ENCODE data around the gene SIRT6. TPM values are rescaled to one million over a fixed set of nuclear protein-coding genes. Genes with fewer than 3 reads are reported as not detected.

The SIRT6 gene
- total and polyA plus RNA-seq, 10 of the 15 experiments (the other 5 are each of a cell fraction or from before 2014, with no cell fraction given): 1.3 to 49.6 (median 24.2) TPM

- 43% methylated on average over 6 of the region's 6 CpGs for WGBS (ENCODE audit: insufficient coverage, insufficient replicate concordance, low lambda C conversion rate, missing lambda C conversion rate)
- 0 out of 2 replicates have a peak, but pooled peaks cover 2% of the 10 kb centered on the region for H3K4me1 ChIP-seq (ENCODE audit: control insufficient read depth, insufficient read depth, low read length)
- no peaks in the 10 kb centered on the region for H4K20me1 ChIP-seq (ENCODE audit: control insufficient read depth, insufficient read depth)
- H3K4me3 ChIP-seq: no peak overlapping the region
- SMC1A ChIA-PET (ENCODE audit: uncharacterized antibody, unreplicated experiment): no interaction called here
- no peaks in the 10 kb centered on the region for H3K9me3 ChIP-seq (replicated peaks; ENCODE audit: control insufficient read depth, insufficient read depth, low read length)
- FAIRE-seq: no peak
- ATAC-seq: no peak
- H3K36me3 ChIP-seq (ENCODE audit: control insufficient read depth in 2 of 2, insufficient read depth in 2 of 2, low read length in 1 of 2): no peaks in the 10 kb centered on the region
- intact Hi-C loops (cut with micrococcal nuclease; ENCODE audit: unreplicated experiment): no loop called here
- H3K9ac ChIP-seq (ENCODE audit: control insufficient read depth, insufficient read depth, low read length): no peak overlapping the region
- no TSS peak for BruUV-seq (replicated peaks)
- in situ Hi-C loops (cut with MboI): no loop called here
- H3K4me2 ChIP-seq (ENCODE audit: control insufficient read depth, insufficient read depth): no peak overlapping the region
- H3K79me2 ChIP-seq (ENCODE audit: control insufficient read depth, insufficient read depth, low read length): no peaks in the 10 kb centered on the region
- TF ChIP-seq RCOR1 (conservative IDR thresholded peaks at IDR 0.05; ENCODE audit: low read depth, low read length) (no peak), MYC (IDR thresholded peaks at IDR 0.05; ENCODE audit: insufficient read depth, insufficient read length, insufficient replicate concordance, low read length, severe bottlenecking) (no peak)
- CTCF ChIA-PET: interaction anchor here (0.7 to 1.7 kb wide), 5 partner anchors 14 to 171 kb away, joined by 3 to 5 read pairs (median 3); no protein-coding TSS in a partner anchor
- no peak for DNase-seq (ENCODE audit: low read depth, low spot score)
- no peaks in the 10 kb centered on the region for H3K27me3 ChIP-seq (replicated peaks in 1 of 2; ENCODE audit: control insufficient read depth in 2 of 2, insufficient read depth in 2 of 2, low read length in 1 of 2)
- no peak overlapping the region for H3K27ac ChIP-seq (ENCODE audit: control insufficient read depth, insufficient read depth)
- no peak overlapping the region for H2AFZ ChIP-seq (ENCODE audit: control insufficient read depth, low read depth, low read length)
- POLR2A ChIA-PET: no interaction called here
- RAD21 ChIA-PET (ENCODE audit: unreplicated experiment): no interaction called here
Observed at GRCh38 chr19:4157164-4157563, 25.2 kb downstream of the SIRT6 start.

DNA sequence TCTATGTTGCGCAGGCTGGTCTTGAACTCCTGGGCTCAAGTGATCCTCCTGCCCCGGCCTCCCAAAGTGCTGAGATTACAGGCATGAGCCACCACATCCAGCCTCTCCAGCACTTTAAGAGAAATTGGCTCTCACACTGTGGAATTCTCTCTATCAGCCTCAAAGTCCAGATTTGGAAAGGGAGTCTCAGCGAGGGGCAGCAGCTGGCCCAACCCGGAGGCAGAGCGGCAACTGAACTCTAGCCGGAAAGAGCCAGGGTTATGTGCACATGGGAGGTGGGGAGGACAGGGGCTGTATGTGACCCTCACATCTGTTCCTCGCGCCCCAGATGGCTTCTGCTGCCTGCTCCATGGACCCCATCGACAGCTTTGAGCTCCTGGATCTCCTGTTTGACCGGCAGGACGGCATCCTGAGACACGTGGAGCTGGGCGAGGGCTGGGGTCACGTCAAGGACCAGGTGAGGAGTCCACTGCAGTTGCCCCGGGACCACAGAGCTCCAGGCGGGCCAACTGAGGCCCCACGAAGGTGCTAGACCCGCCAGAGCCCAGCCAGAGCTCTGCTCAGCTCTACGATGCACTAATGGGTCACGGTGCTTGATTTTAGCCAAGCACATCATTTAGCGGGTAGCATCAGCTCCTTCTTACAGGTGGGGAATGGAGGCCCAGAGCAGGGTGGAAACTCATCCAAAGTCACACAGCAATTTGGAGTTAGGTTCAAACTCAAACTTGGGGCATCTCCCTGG, 27.6 kb downstream of the SIRT6 start:
- H3K4me2 ChIP-seq (ENCODE audit: control insufficient read depth, insufficient read depth): no peak overlapping the region
- no peak overlapping the region for H2AFZ ChIP-seq (ENCODE audit: control insufficient read depth, low read depth, low read length)
- H4K20me1 ChIP-seq (ENCODE audit: control insufficient read depth, insufficient read depth): no peaks in the 10 kb centered on the region
- no peak overlapping the region for H3K9ac ChIP-seq (ENCODE audit: control insufficient read depth, insufficient read depth, low read length)
- 45% methylated on average over 21 of the region's 21 CpGs for WGBS (ENCODE audit: insufficient coverage, insufficient replicate concordance, low lambda C conversion rate, missing lambda C conversion rate)
- H3K79me2 ChIP-seq (ENCODE audit: control insufficient read depth, insufficient read depth, low read length): no peaks in the 10 kb centered on the region
- FAIRE-seq (no peak), DNase-seq (ENCODE audit: low read depth, low spot score) (no peak), ATAC-seq (no peak)
- H3K27ac ChIP-seq (ENCODE audit: control insufficient read depth, insufficient read depth): no peak overlapping the region
- intact Hi-C loops (cut with micrococcal nuclease; ENCODE audit: unreplicated experiment) (no loop called here), in situ Hi-C loops (cut with MboI) (no loop called here)
- ChIA-PET SMC1A (ENCODE audit: uncharacterized antibody, unreplicated experiment) (interaction anchor here (1.0 kb wide), 2 partner anchors 15 to 167 kb away, joined by 3 to 4 read pairs; no protein-coding TSS in a partner anchor), CTCF (interaction anchor here (0.6 to 2.5 kb wide), 5 partner anchors 13 to 356 kb away, joined by 3 to 24 read pairs (median 3); no protein-coding TSS in a partner anchor), POLR2A (interaction anchor here (0.5 to 1.1 kb wide), 3 partner anchors 22 to 85 kb away, joined by 3 to 7 read pairs (median 3); no protein-coding TSS in a partner anchor), RAD21 (ENCODE audit: unreplicated experiment) (no interaction called here)
- BruUV-seq (replicated peaks): no TSS peak
- H3K36me3 ChIP-seq (ENCODE audit: control insufficient read depth in 2 of 2, insufficient read depth in 2 of 2, low read length in 1 of 2): no peaks in the 10 kb centered on the region
- H3K4me1 ChIP-seq (ENCODE audit: control insufficient read depth, insufficient read depth, low read length): 0 out of 2 replicates have a peak, but pooled peaks cover 2% of the 10 kb centered on the region
- no peaks in the 10 kb centered on the region for H3K9me3 ChIP-seq (replicated peaks; ENCODE audit: control insufficient read depth, insufficient read depth, low read length)
- TF ChIP-seq PAX5 (IDR thresholded peaks at IDR 0.05; ENCODE audit: borderline replicate concordance, low read depth, low read length) (peak; percentile 43; the same call in 1 of the 2 replicates), CHD2 (IDR thresholded peaks at IDR 0.05; ENCODE audit: borderline replicate concordance, low read depth, low read length) (no peak), DPF2 (IDR thresholded peaks at IDR 0.05) (no peak)
- peaks cover 0 to 1% of the 10 kb centered on the region in 2 experiments; a peak in 1 of 4 replicates for H3K27me3 ChIP-seq (replicated peaks in 1 of 2; ENCODE audit: control insufficient read depth in 2 of 2, insufficient read depth in 2 of 2, low read length in 1 of 2)
- H3K4me3 ChIP-seq: no peak overlapping the region
